ENCODE results near the gene DENND5A.

Gene DENND5A

GRCh38 chr11:9143721-9144120, 121.4 kb downstream of the DENND5A start:
- peaks cover 100% of the 10 kb centered on the region for H3K36me3 ChIP-seq

GRCh38 chr11:9142732-9143131, 122.4 kb downstream of the DENND5A start:
- Histone ChIP-seq H3K9me3 (no peaks in the 10 kb centered on the region), H3K27ac (no peak overlapping the region), H3K4me1 (ENCODE audit: control insufficient read depth in 1 of 2, insufficient read depth in 1 of 2, low read depth in 1 of 2, low read length in 1 of 2) (no peaks in the 10 kb centered on the region), H3K4me3 (ENCODE audit: low read depth in 1 of 2, low read length in 1 of 2) (no peak overlapping the region), H3K27me3 (no peaks in the 10 kb centered on the region), H3K36me3 (peaks cover 100% of the 10 kb centered on the region)
- TF ChIP-seq, protein P1, sequence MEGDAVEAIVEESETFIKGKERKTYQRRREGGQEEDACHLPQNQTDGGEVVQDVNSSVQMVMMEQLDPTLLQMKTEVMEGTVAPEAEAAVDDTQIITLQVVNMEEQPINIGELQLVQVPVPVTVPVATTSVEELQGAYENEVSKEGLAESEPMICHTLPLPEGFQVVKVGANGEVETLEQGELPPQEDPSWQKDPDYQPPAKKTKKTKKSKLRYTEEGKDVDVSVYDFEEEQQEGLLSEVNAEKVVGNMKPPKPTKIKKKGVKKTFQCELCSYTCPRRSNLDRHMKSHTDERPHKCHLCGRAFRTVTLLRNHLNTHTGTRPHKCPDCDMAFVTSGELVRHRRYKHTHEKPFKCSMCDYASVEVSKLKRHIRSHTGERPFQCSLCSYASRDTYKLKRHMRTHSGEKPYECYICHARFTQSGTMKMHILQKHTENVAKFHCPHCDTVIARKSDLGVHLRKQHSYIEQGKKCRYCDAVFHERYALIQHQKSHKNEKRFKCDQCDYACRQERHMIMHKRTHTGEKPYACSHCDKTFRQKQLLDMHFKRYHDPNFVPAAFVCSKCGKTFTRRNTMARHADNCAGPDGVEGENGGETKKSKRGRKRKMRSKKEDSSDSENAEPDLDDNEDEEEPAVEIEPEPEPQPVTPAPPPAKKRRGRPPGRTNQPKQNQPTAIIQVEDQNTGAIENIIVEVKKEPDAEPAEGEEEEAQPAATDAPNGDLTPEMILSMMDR (IDR thresholded peaks at IDR 0.05), result no peak

More at GRCh38 chr11:9143721-9144120, 121.4 kb downstream of the DENND5A start:
- H3K27ac ChIP-seq, result no peak overlapping the region
- H3K27me3 ChIP-seq, result no peaks in the 10 kb centered on the region
- TF ChIP-seq, protein P1 (IDR thresholded peaks at IDR 0.05), result no peak
- no peaks in the 10 kb centered on the region for H3K9me3 ChIP-seq
- no peak overlapping the region for H3K4me3 ChIP-seq (ENCODE audit: low read depth in 1 of 2, low read length in 1 of 2)
- H3K4me1 ChIP-seq (ENCODE audit: control insufficient read depth in 1 of 2, insufficient read depth in 1 of 2, low read depth in 1 of 2, low read length in 1 of 2), result no peaks in the 10 kb centered on the region

GRCh38 chr11:9141186-9141585, 124.0 kb downstream of the DENND5A start:
- H3K9me3 ChIP-seq, result no peaks in the 10 kb centered on the region
- no peaks in the 10 kb centered on the region for H3K27me3 ChIP-seq
- no peaks in the 10 kb centered on the region for H3K4me1 ChIP-seq (ENCODE audit: control insufficient read depth in 1 of 2, insufficient read depth in 1 of 2, low read depth in 1 of 2, low read length in 1 of 2)
- TF ChIP-seq, protein P1 (IDR thresholded peaks at IDR 0.05), result no peak
- H3K36me3 ChIP-seq, result peaks cover 97% of the 10 kb centered on the region
- H3K4me3 ChIP-seq (ENCODE audit: low read depth in 1 of 2, low read length in 1 of 2), result no peak overlapping the region
- H3K27ac ChIP-seq, result no peak overlapping the region

- no peak overlapping the region for H3K4me3 ChIP-seq (ENCODE audit: low read depth in 1 of 2, low read length in 1 of 2)
- TF ChIP-seq, protein P1 (IDR thresholded peaks at IDR 0.05), result no peak
- peaks cover 96% of the 10 kb centered on the region for H3K36me3 ChIP-seq
- no peaks in the 10 kb centered on the region for H3K27me3 ChIP-seq
- H3K27ac ChIP-seq, result peak overlapping the region; percentile 9
- no peaks in the 10 kb centered on the region for H3K9me3 ChIP-seq
- no peaks in the 10 kb centered on the region for H3K4me1 ChIP-seq (ENCODE audit: control insufficient read depth in 1 of 2, insufficient read depth in 1 of 2, low read depth in 1 of 2, low read length in 1 of 2)
Measured at GRCh38 chr11:9139628-9140357, 125.4 kb downstream of the DENND5A start.

DNA sequence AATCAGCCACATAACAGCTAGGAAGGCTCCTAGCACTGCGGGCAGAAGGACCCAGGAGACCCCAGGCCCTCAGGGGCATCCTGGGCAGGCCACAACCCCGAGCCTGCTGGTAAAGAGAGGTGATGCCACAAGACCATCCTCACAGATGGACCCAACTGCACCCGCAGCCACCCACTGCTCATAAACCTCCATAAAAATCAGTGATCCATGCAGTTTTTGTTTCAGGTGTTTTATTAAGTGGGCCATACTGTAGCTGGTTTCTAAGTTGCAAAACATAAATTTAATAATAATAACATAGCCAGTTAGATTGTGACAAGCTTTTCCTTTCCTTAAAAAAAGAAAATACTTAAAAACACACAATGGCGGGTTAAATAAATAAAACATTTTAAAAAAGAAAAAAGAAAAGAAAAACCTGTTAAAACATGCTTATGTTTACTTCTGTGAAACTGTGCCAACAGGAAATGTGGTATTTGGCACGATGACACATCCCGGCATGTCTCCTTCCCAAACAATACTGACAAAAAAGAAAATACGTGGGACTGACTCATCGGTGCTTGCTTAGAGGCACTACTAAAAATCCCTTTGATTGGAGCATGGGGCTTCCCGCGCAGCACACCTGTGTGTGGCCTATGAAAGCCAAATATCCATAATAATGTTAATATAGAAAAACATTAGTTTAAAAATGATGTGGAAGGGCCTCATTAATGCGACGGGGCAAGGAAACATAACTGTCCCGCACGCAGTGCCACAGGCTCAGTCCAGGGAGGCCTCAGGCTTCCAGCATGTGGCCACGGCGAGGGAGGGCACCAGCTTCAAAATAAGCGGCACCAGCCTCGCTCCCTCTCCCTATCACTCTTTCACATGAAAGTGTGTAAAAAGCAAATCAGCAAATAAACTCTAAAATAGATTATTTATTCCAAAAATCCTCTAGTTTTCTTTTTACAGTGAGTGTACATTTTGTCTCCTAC, 126.3 kb downstream of the DENND5A start:
- H3K4me1 ChIP-seq (ENCODE audit: control insufficient read depth in 1 of 2, insufficient read depth in 1 of 2, low read depth in 1 of 2, low read length in 1 of 2), result no peaks in the 10 kb centered on the region
- peaks cover 94% of the 10 kb centered on the region for H3K36me3 ChIP-seq
- no peaks in the 10 kb centered on the region for H3K9me3 ChIP-seq
- peak overlapping the region; percentile 39 for H3K27ac ChIP-seq
- no peak overlapping the region for H3K4me3 ChIP-seq (ENCODE audit: low read depth in 1 of 2, low read length in 1 of 2)
- TF ChIP-seq, protein P1 (IDR thresholded peaks at IDR 0.05), result no peak
- no peaks in the 10 kb centered on the region for H3K27me3 ChIP-seq
